Measurements from ENCODE around the gene WDR88. TPM values are rescaled to one million over a fixed set of nuclear protein-coding genes. Genes with fewer than 3 reads are reported as not detected.
"Not testable (repeated sequence)": the region's sequence is repeated elsewhere in the genome, so short reads cannot be mapped to it uniquely, and the experiment has no call there.

The WDR88 gene
- total RNA-seq, 1 donor from 2014 or later: not detected

- Mint-ChIP-seq H3K9me3 (no peaks in the 10 kb centered on the region), H3K27me3 (ENCODE audit: low read depth) (peaks cover 25% of the 10 kb centered on the region), H3K4me1 (peaks cover 33% of the 10 kb centered on the region), H3K36me3 (ENCODE audit: low read depth) (no peaks in the 10 kb centered on the region), H3K4me3 (no peak overlapping the region), H3K27ac (ENCODE audit: unreplicated experiment) (peak overlapping the region; percentile 10)
- no peak for DNase-seq (ENCODE audit: low read depth, low spot score)
- TF ChIP-seq, protein P1, sequence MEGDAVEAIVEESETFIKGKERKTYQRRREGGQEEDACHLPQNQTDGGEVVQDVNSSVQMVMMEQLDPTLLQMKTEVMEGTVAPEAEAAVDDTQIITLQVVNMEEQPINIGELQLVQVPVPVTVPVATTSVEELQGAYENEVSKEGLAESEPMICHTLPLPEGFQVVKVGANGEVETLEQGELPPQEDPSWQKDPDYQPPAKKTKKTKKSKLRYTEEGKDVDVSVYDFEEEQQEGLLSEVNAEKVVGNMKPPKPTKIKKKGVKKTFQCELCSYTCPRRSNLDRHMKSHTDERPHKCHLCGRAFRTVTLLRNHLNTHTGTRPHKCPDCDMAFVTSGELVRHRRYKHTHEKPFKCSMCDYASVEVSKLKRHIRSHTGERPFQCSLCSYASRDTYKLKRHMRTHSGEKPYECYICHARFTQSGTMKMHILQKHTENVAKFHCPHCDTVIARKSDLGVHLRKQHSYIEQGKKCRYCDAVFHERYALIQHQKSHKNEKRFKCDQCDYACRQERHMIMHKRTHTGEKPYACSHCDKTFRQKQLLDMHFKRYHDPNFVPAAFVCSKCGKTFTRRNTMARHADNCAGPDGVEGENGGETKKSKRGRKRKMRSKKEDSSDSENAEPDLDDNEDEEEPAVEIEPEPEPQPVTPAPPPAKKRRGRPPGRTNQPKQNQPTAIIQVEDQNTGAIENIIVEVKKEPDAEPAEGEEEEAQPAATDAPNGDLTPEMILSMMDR (conservative IDR thresholded peaks at IDR 0.05): no peak
Observed at GRCh38 chr19:33220115-33220514, 88.2 kb downstream of the WDR88 start.

DNA sequence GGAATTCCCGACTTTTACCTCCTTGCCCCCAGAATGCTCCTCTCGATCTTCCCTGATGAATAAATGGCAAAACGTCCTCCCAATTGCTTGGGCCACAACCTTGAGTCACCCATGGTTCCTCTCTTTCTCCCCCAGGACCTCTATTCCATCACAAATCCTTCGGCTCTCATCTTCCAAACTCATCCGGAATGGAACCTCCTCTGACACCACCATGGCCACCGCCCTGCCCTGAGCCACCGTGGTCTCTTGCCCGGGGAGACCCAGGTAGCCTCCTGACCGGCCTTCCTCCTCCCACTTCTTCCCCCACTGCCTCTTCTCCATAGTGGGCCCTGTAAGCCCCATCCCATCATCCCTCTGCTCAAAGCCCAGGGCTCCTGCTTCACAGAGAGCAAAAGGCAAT is 88.8 kb downstream of the WDR88 start:
- TF ChIP-seq, protein P1 (conservative IDR thresholded peaks at IDR 0.05): no peak
- Mint-ChIP-seq H3K9me3 (no peaks in the 10 kb centered on the region), H3K27me3 (ENCODE audit: low read depth) (peaks cover 26% of the 10 kb centered on the region), H3K36me3 (ENCODE audit: low read depth) (no peaks in the 10 kb centered on the region), H3K4me1 (peaks cover 33% of the 10 kb centered on the region), H3K27ac (ENCODE audit: unreplicated experiment) (peak overlapping the region; percentile 48), H3K4me3 (no peak overlapping the region)
- no peak for DNase-seq (ENCODE audit: low read depth, low spot score)

GRCh38 chr19:33221638-33222037 is 89.7 kb downstream of the WDR88 start:
- DNase-seq (ENCODE audit: low read depth, low spot score): no peak
- Mint-ChIP-seq H3K4me1 (peaks cover 38% of the 10 kb centered on the region), H3K36me3 (ENCODE audit: low read depth) (no peaks in the 10 kb centered on the region), H3K27me3 (ENCODE audit: low read depth) (peaks cover 35% of the 10 kb centered on the region), H3K9me3 (no peaks in the 10 kb centered on the region), H3K4me3 (no peak overlapping the region), H3K27ac (ENCODE audit: unreplicated experiment) (no peak overlapping the region)
- TF ChIP-seq, protein P1 (conservative IDR thresholded peaks at IDR 0.05): no peak

DNA sequence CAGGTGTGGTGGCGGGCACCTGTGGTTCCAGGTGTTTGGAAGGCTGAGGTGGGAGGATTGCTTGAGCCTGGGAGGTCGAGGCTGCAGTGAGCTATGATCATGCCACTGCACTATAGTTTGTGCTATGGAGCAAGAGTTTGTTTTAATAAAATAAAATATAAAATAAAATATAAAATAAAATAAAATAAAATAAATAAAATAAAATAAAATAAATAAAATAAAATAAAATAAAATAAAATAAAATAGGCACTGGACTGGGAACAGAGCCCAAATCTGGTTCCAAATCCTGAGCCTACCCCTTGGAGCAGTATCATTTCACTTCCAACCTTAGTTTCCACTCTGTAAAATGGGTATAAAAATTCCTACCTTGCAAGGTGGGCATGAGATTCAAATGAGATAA is 90.3 kb downstream of the WDR88 start:
- DNase-seq (ENCODE audit: low read depth, low spot score); H3K9me3 Mint-ChIP-seq; H3K36me3 Mint-ChIP-seq (ENCODE audit: low read depth); H3K4me3 Mint-ChIP-seq; H3K27ac Mint-ChIP-seq (ENCODE audit: unreplicated experiment): not testable (repeated sequence)
- peaks cover 38% of the 10 kb centered on the region for H3K4me1 Mint-ChIP-seq
- peaks cover 39% of the 10 kb centered on the region for H3K27me3 Mint-ChIP-seq (ENCODE audit: low read depth)

DNA sequence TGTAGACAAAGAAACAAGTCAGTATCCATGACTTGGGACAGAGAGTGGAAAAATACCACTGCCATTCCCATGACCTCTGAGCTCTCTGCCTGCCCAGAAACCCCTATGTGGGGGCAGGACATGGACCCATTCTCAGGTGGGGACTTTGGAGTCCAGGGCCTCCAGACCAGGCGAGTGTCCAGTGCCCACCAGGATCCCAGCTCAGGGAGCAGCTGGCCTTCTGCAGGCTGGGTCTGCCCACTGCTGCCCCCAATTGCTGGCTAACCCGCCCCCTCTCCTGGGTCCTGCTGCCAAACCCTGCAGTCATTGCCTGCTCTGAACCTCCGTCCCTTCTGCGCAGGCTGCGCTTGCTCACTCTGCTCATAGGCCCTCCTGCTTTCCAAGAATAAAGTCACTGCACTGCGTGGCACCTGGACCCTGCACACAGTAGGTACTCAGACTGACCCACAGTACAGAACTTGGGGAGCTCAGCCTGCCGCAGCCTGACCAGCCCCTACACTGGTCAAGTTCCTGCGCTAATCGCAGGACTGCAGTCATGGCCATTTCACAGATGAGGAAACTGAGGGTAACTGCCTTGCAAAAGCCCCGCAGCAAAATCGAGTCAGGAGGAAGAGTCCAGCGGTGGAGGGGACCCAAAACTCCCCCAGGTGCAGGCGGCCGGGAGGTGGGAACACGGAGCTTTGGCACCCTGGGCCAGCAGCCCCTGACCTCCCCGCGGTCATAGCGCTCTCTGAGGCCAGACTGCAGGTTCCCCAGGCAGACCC is 93.0 kb downstream of the WDR88 start:
- TF ChIP-seq, protein P1 (conservative IDR thresholded peaks at IDR 0.05): no peak
- Mint-ChIP-seq H3K27ac (ENCODE audit: unreplicated experiment) (no peak overlapping the region), H3K27me3 (ENCODE audit: low read depth) (peaks cover 60% of the 10 kb centered on the region), H3K4me3 (peak overlapping the region; percentile 22), H3K9me3 (peaks cover 13% of the 10 kb centered on the region), H3K36me3 (ENCODE audit: low read depth) (peaks cover 5% of the 10 kb centered on the region), H3K4me1 (peaks cover 21% of the 10 kb centered on the region)
- no peak for DNase-seq (ENCODE audit: low read depth, low spot score)

Other genes starting within 250 kb of the WDR88 start
- 47.0 and 50.8 TPM in 2 replicates for gene CEP89, start 160.2 kb upstream of the WDR88 start, total RNA-seq
- gene FAAP24, start 159.9 kb upstream of the WDR88 start, total RNA-seq: 5.5 and 6.9 TPM in 2 replicates
- gene RHPN2, start 67.2 kb upstream of the WDR88 start, total RNA-seq: 10.2 and 11.3 TPM in 2 replicates
- gene GPATCH1, start 50.9 kb upstream of the WDR88 start, total RNA-seq: 12.9 TPM in 2 replicates
- 79.6 and 85.6 TPM in 2 replicates for gene LRP3, start 62.2 kb downstream of the WDR88 start, total RNA-seq
- 0.96 and 1.4 TPM in 2 replicates for gene SLC7A10, start 93.7 kb downstream of the WDR88 start, total RNA-seq
- gene CEBPA, start 170.4 kb downstream of the WDR88 start, total RNA-seq: 1.5 and 1.7 TPM in 2 replicates
- gene CEBPG, start 241.6 kb downstream of the WDR88 start, total RNA-seq: 40.2 and 41.9 TPM in 2 replicates

Data from neural crest cell (in vitro differentiated cells).